K562 (cell line): ENCODE measurements around the gene GANAB. TPM values are rescaled to one million over a fixed set of nuclear protein-coding genes. Genes with fewer than 3 reads are reported as not detected.
A peak's percentile ranks its signal among the peaks of the same experiment; 100 is the strongest.

ENCODE experiments used
- ATAC-seq: fragments of 200-7000 bp; cut with Tn5 transposase; 3 replicates; pipeline ENCODE4 v1.9.1; 2020; ENCODE audit warnings: moderate library complexity
- BruUV-seq: library from RNA; stranded (reverse); fragments of 400-500 nt; replicated peaks from 2 replicates; lab custom pipeline; 2021; lab: Mats Ljungman, UMichigan
- CTCF ChIA-PET: fragments of 300-600 bp; formaldehyde crosslinking; extraction: SDS; loops from one replicate; lab custom pipeline; 2021; ENCODE audit warnings: low intra/inter-chr PET ratio; lab: Yijun Ruan, JAX
- POLR2A ChIA-PET: fragments of 300-600, 350-650 bp; sonication (Branson Sonifier 250); formaldehyde crosslinking; extraction: SDS; loops from one replicate; lab custom pipeline; 2021; ENCODE audit warnings: antibody characterized with exemption, inconsistent platforms; lab: Yijun Ruan, JAX
- DNase-seq, 4 experiments: peaks; one replicate each; pipeline versions ENCODE4 v3.0.0 to v3.0.0-alpha.2; 2011 to 2018; ENCODE audit warnings: low spot score in 3 of 4, mixed read lengths in 3 of 4; ENCODE audit errors: extremely low read depth in 1 of 4
- FAIRE-seq: peaks from 2 replicates; lab custom pipeline; 2011; peaks lifted over from hg19 to GRCh38; lab: Jason Lieb, UNC
- H2AFZ ChIP-seq: 2 replicates; pipeline ENCODE4 v1.6.0; 2011; ENCODE audit warnings: low read depth, low read length, control low read depth, inconsistent platforms
- H3K27ac ChIP-seq: fragments of 200-600 bp; 3 replicates; pipeline ENCODE4 v1.8.0; 2011; ENCODE audit warnings: low read depth, mild to moderate bottlenecking, control low read depth, inconsistent platforms, low read length, moderate library complexity, mixed read lengths; ENCODE audit errors: extremely low read depth
- H3K27me3 ChIP-seq, 2 experiments: fragments of 300-600 bp in 1 of 2; 2 replicates in 1 of 2; 3 replicates in 1 of 2; pipeline versions ENCODE4 v1.6.0 to v1.8.0; 2011; ENCODE audit warnings: inconsistent platforms in 2 of 2, low read length in 2 of 2, mild to moderate bottlenecking in 1 of 2, mixed read lengths in 1 of 2, moderate library complexity in 1 of 2; ENCODE audit not compliant: control insufficient read depth in 2 of 2, insufficient read depth in 2 of 2
- H3K36me3 ChIP-seq: fragments of 300-600 bp; 3 replicates; pipeline ENCODE4 v1.8.0; 2011; ENCODE audit warnings: mild to moderate bottlenecking, low read length, inconsistent platforms; ENCODE audit not compliant: control insufficient read depth, insufficient read depth
- H3K4me1 ChIP-seq, 2 experiments: fragments of 200-600 bp in 1 of 2; replicated peaks in 1 of 2; 2 replicates in 1 of 2; 3 replicates in 1 of 2; pipeline versions ENCODE4 v1.5.1 to v1.8.0; 2011; ENCODE audit warnings: inconsistent platforms in 2 of 2, low read length in 2 of 2, mild to moderate bottlenecking in 1 of 2, mixed read lengths in 1 of 2, moderate library complexity in 1 of 2; ENCODE audit not compliant: control insufficient read depth in 2 of 2, insufficient read depth in 2 of 2
- H3K4me2 ChIP-seq: 2 replicates; pipeline ENCODE4 v1.6.1; 2011; ENCODE audit warnings: low read length, control low read depth, inconsistent platforms, mixed read lengths; ENCODE audit not compliant: insufficient read depth
- H3K4me3 ChIP-seq: fragments of 200-600 bp; sonication (generic), shearing (Covaris generic); 2 replicates; pipeline ENCODE4 v1.5.1; 2016; ENCODE audit warnings: control low read depth, inconsistent platforms
- H3K79me2 ChIP-seq: fragments of 200-600 bp; 3 replicates; pipeline ENCODE4 v1.8.0; 2011; ENCODE audit warnings: low read length, inconsistent platforms; ENCODE audit not compliant: control insufficient read depth, insufficient read depth
- H3K9ac ChIP-seq, 2 experiments: 2 replicates each; pipeline versions ENCODE4 v1.6.0 to v1.6.1; 2011; ENCODE audit warnings: low read depth in 2 of 2, low read length in 2 of 2, control low read depth in 1 of 2, inconsistent platforms in 1 of 2, mild to moderate bottlenecking in 1 of 2, mixed read lengths in 1 of 2; ENCODE audit not compliant: insufficient read depth in 1 of 2
- H3K9me1 ChIP-seq: one replicate; pipeline ENCODE4 v1.6.0; 2011; ENCODE audit warnings: inconsistent platforms, mild to moderate bottlenecking, low read length, moderate library complexity; ENCODE audit not compliant: control insufficient read depth, insufficient read depth
- H3K9me3 ChIP-seq: replicated peaks from 2 replicates; pipeline ENCODE4 v1.5.1; 2011; ENCODE audit warnings: low read depth, low read length, inconsistent platforms; ENCODE audit not compliant: control insufficient read depth, insufficient read depth
- H4K20me1 ChIP-seq: replicated peaks from 2 replicates; pipeline ENCODE4 v1.6.1; 2011; ENCODE audit warnings: low read length, inconsistent platforms, mixed read lengths; ENCODE audit not compliant: control insufficient read depth, insufficient read depth
- DIDO1 ChIP-seq: fragments of 450-650 bp; IDR thresholded peaks from 2 replicates; pipeline ENCODE4 v1.6.1; 2016; ENCODE audit warnings: low read depth, missing biosample characterization, missing genetic modification characterization
- DMBX1 ChIP-seq: fragments of 250-450 bp; sonication (Bioruptor Pico); IDR thresholded peaks from 2 replicates; pipeline ENCODE4 v1.8.0; 2022; ENCODE audit warnings: inconsistent platforms, mild to moderate bottlenecking, moderate library complexity, borderline replicate concordance
- GABPB2 ChIP-seq: fragments of 250-450 bp; sonication (Bioruptor Pico); conservative IDR thresholded peaks from 2 replicates; pipeline ENCODE4 v1.5.1; 2021; ENCODE audit warnings: mild to moderate bottlenecking
- JUN ChIP-seq, 2 experiments: sonication (generic) in 1 of 2; formaldehyde crosslinking in 1 of 2; IDR thresholded peaks; 2 replicates each; pipeline versions ENCODE4 v1.6.1 to v1.8.0; 2012 to 2022; ENCODE audit warnings: borderline replicate concordance in 2 of 2, mild to moderate bottlenecking in 2 of 2, improper control_type of control experiment in 1 of 2, low read depth in 1 of 2, low read length in 1 of 2, missing genetic modification reagents in 1 of 2
- MAZ ChIP-seq, 2 experiments: fragments of 450-650 bp in 1 of 2; sonication (generic) in 1 of 2; formaldehyde crosslinking; IDR thresholded peaks in 1 of 2; conservative IDR thresholded peaks in 1 of 2; 2 replicates each; pipeline versions ENCODE4 v1.4.0 to v1.5.0; 2020; ENCODE audit warnings: mild to moderate bottlenecking in 1 of 2, missing genetic modification reagents in 1 of 2
- NCOA2 ChIP-seq, 2 experiments: fragments of 450-650 bp; IDR thresholded peaks; 2 replicates each; pipeline ENCODE4 v1.6.1; 2018; ENCODE audit warnings: mild to moderate bottlenecking in 2 of 2, moderate library complexity in 1 of 2; ENCODE audit not compliant: partially characterized antibody in 2 of 2
- SAFB ChIP-seq: fragments of 200-400 bp; formaldehyde crosslinking; IDR thresholded peaks from 2 replicates; pipeline ENCODE4 v1.6.1; 2017; ENCODE audit warnings: low read depth, low read length, borderline replicate concordance
- SP2 ChIP-seq: IDR thresholded peaks from 2 replicates; pipeline ENCODE4 v1.6.1; 2011; ENCODE audit warnings: mild to moderate bottlenecking, low read depth, low read length, moderate library complexity; ENCODE audit not compliant: poor library complexity, severe bottlenecking; ENCODE audit errors: extremely low read depth
- SREBF1 ChIP-seq: fragments of 150-350 bp; IDR thresholded peaks from 2 replicates; pipeline ENCODE4 v1.6.1; 2014; ENCODE audit warnings: antibody characterized with exemption, low read depth, low read length, borderline replicate concordance
- ZBTB43 ChIP-seq: sonication (generic); formaldehyde crosslinking; IDR thresholded peaks from 2 replicates; pipeline ENCODE4 v1.8.0; 2023; ENCODE audit warnings: mild to moderate bottlenecking, missing genetic modification reagents
- ZKSCAN3 ChIP-seq: fragments of 250-450 bp; sonication (Bioruptor Pico); IDR thresholded peaks from 2 replicates; pipeline ENCODE4 v1.4.0; 2020
- ZNF766 ChIP-seq: fragments of 200-800 bp; sonication (Bioruptor generic); conservative IDR thresholded peaks from 2 replicates; pipeline ENCODE4 v1.6.1; 2016; ENCODE audit warnings: missing genetic modification characterization, missing compliant biosample characterization
- WGBS: fragments of 100-300 bp; shearing (Covaris generic); methylation state at CpG from one replicate; pipeline ENCODE4 v1.1.6; 2016; ENCODE audit warnings: low coverage, mixed read lengths; ENCODE audit not compliant: insufficient coverage; ENCODE audit errors: missing lambda C conversion rate; 5-methylcytosine and 5-hydroxymethylcytosine counted together
- in situ Hi-C: fragments of 300-500 bp; cut with MboI; formaldehyde crosslinking; loops from 4 replicates; pipeline ENCODE4 v1.15.0; 2018; ENCODE audit warnings: inconsistent platforms, mixed read lengths
- intact Hi-C: fragments of 100-400 bp; cut with micrococcal nuclease; formaldehyde crosslinking; loops from 2 replicates; pipeline ENCODE4 v1.14.2; 2022
- polyA plus RNA-seq, 8 experiments: library from polyadenylated mRNA; depleted of rRNA in 4 of 8; stranded (reverse) in 5 of 8; unstranded in 3 of 8; fragments of >200 nt; fragmentation: Nextera tagmentation in 2 of 8; fragmentation: Illumina TruSeq in 1 of 8; extraction: Ambion mirVana in 2 of 8; extraction: Trizol in 1 of 8; gene quantifications; 2 replicates each; pipeline versions ENCODE4 v1.2.1 to v1.2.3, GENCODE V29; 2011 to 2014; ENCODE audit warnings: inconsistent platforms in 1 of 8, missing spikeins in 1 of 8
- total RNA-seq, 7 experiments: library from RNA; depleted of rRNA in 6 of 7; stranded (reverse); fragments of >200 nt in 6 of 7; fragmentation: Illumina TruSeq in 2 of 7; extraction: Trizol in 2 of 7; gene quantifications; 2 replicates each; pipeline versions ENCODE4 v1.2.1 to v1.2.3, GENCODE V29; 2011 to 2021; ENCODE audit warnings: low replicate concordance in 1 of 7
- TF ChIP-seq, protein P1 (sequence below): fragments of 450-650 bp; IDR thresholded peaks from 2 replicates; pipeline ENCODE4 v1.6.1; 2016
- TF ChIP-seq, protein P2 (sequence below): fragments of 450-650 bp; formaldehyde crosslinking; conservative IDR thresholded peaks from 2 replicates; pipeline ENCODE4 v1.4.0; 2022; ENCODE audit warnings: mild to moderate bottlenecking, missing genetic modification characterization

The GANAB gene
- total and polyA plus RNA-seq, 9 of the 15 experiments (the other 6 are each of a cell fraction or from before 2014, with no cell fraction given): 6.5 to 284 (median 161) TPM

GRCh38 chr11:62665599-62666258 is 19.3 kb upstream of the GANAB start:
- ChIA-PET CTCF (interaction anchor here (0.7 kb wide), 1 partner anchor 35 kb away, joined by 3 read pairs; no protein-coding TSS in a partner anchor), POLR2A (interaction anchor here (0.5 to 8.8 kb wide), 57 partner anchors 9 to 1072 kb away, joined by 3 to 161 read pairs (median 5); partner anchors contain the start of genes B3GAT3, EEF1G, EML3 and GANAB)
- in situ Hi-C loops: no loop called here
- H3K9me3 ChIP-seq: no peaks in the 10 kb centered on the region
- H3K4me2 ChIP-seq: peak overlapping the region; percentile 97
- H3K79me2 ChIP-seq: peaks cover 81% of the 10 kb centered on the region
- no peaks in the 10 kb centered on the region for H3K27me3 ChIP-seq
- H3K4me3 ChIP-seq: peak overlapping the region; percentile 73
- no peak for FAIRE-seq
- ATAC-seq: peak; percentile 32
- H3K27ac ChIP-seq: peak overlapping the region; percentile 72
- peaks cover 7% of the 10 kb centered on the region; the same call in 1 of the 2 replicates for H4K20me1 ChIP-seq
- no TSS peak for BruUV-seq
- no peaks in the 10 kb centered on the region for H3K9me1 ChIP-seq
- peaks cover 19 to 41% of the 10 kb centered on the region in 2 experiments; a peak in 4 of 5 replicates for H3K4me1 ChIP-seq
- H3K36me3 ChIP-seq: peaks cover 55% of the 10 kb centered on the region
- under 1% methylated on average over 33 of the region's 39 CpGs for WGBS
- no peak overlapping the region for H2AFZ ChIP-seq
- DNase-seq: peak; percentile 47 to 75 (median 66)
- intact Hi-C loops: loop anchor here (2.0 to 5.0 kb wide), 2 partner anchors 19 to 177 kb away; partner anchors contain the start of gene GANAB
- peak overlapping the region; percentile 85 to 100 for H3K9ac ChIP-seq
- TF ChIP-seq NCOA2 (IDR thresholded peaks at IDR 0.05; ENCODE audit: partially characterized antibody in 2 of 2) (no peak), ZBTB43 (CRISPR knock-in tag) (no peak), SP2 (no peak), DIDO1 (tag) (no peak), ZNF766 (CRISPR knock-in tag) (no peak), JUN (IDR thresholded peaks at IDR 0.05; ENCODE audit: borderline replicate concordance, low read depth, low read length) (no peak), JUN (CRISPR knock-in tag; IDR thresholded peaks at IDR 0.05; ENCODE audit: borderline replicate concordance) (peak; percentile 25; the same call in 1 of the 2 replicates), GABPB2 (CRISPR knock-in tag) (no peak), SREBF1 (no peak), SAFB (no peak), ZKSCAN3 (CRISPR knock-in tag) (no peak), DMBX1 (CRISPR knock-in tag) (no peak), MAZ (CRISPR knock-in tag; conservative IDR thresholded peaks at IDR 0.05 in 1 of 2, IDR thresholded peaks at IDR 0.05 in 1 of 2) (no peak; a peak in 2 of 4 replicates)
- TF ChIP-seq, protein P1, sequence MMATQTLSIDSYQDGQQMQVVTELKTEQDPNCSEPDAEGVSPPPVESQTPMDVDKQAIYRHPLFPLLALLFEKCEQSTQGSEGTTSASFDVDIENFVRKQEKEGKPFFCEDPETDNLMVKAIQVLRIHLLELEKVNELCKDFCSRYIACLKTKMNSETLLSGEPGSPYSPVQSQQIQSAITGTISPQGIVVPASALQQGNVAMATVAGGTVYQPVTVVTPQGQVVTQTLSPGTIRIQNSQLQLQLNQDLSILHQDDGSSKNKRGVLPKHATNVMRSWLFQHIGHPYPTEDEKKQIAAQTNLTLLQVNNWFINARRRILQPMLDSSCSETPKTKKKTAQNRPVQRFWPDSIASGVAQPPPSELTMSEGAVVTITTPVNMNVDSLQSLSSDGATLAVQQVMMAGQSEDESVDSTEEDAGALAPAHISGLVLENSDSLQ: no peak
- TF ChIP-seq, protein P2, sequence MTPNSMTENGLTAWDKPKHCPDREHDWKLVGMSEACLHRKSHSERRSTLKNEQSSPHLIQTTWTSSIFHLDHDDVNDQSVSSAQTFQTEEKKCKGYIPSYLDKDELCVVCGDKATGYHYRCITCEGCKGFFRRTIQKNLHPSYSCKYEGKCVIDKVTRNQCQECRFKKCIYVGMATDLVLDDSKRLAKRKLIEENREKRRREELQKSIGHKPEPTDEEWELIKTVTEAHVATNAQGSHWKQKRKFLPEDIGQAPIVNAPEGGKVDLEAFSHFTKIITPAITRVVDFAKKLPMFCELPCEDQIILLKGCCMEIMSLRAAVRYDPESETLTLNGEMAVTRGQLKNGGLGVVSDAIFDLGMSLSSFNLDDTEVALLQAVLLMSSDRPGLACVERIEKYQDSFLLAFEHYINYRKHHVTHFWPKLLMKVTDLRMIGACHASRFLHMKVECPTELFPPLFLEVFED (CRISPR knock-in tag): no peak
